Smooth muscle cell (in vitro differentiated cells): ENCODE data around the gene BTBD18. TPM values are rescaled to one million over a fixed set of nuclear protein-coding genes. Genes with fewer than 3 reads are reported as not detected.
A peak's percentile ranks its signal among the peaks of the same experiment; 100 is the strongest.

ENCODE experiments used
- DNase-seq: peaks from one replicate; lab custom pipeline; 2025; ENCODE audit not compliant: unreplicated experiment; lab: John Stamatoyannopoulos, UW
- H2AFZ ChIP-seq: fragments of 200-600 bp; sonication (generic); 2 replicates; pipeline ENCODE4 v1.6.0; 2016; ENCODE audit warnings: antibody characterized with exemption, low read depth, mild to moderate bottlenecking
- H3F3A ChIP-seq: fragments of 200-600 bp; sonication (generic); 2 replicates; pipeline ENCODE4 v1.6.0; 2017; ENCODE audit warnings: antibody characterized with exemption, low read depth
- H3K27ac ChIP-seq: fragments of 200-600 bp; sonication (generic); 2 replicates; pipeline ENCODE4 v1.5.1; 2016; ENCODE audit warnings: low read depth, mild to moderate bottlenecking
- H3K27me3 ChIP-seq: fragments of 200-600 bp; sonication (generic); 2 replicates; pipeline ENCODE4 v1.6.1; 2016; ENCODE audit warnings: low read depth, mild to moderate bottlenecking
- H3K36me3 ChIP-seq: fragments of 200-600 bp; sonication (generic); 2 replicates; pipeline ENCODE4 v1.5.1; 2016; ENCODE audit warnings: low read depth
- H3K4me1 ChIP-seq: fragments of 200-600 bp; sonication (generic); 2 replicates; pipeline ENCODE4 v1.5.1; 2016; ENCODE audit warnings: low read depth
- H3K4me2 ChIP-seq: fragments of 200-600 bp; sonication (generic); 2 replicates; pipeline ENCODE4 v1.6.0; 2016; ENCODE audit warnings: mild to moderate bottlenecking
- H3K4me3 ChIP-seq: fragments of 200-600 bp; sonication (generic); 2 replicates; pipeline ENCODE4 v1.5.1; 2016; ENCODE audit warnings: mild to moderate bottlenecking
- H3K79me2 ChIP-seq: fragments of 200-600 bp; sonication (generic); 2 replicates; pipeline ENCODE4 v1.6.0; 2016; ENCODE audit warnings: low read depth, mild to moderate bottlenecking
- H3K9ac ChIP-seq: fragments of 200-600 bp; sonication (generic); 2 replicates; pipeline ENCODE4 v1.6.0; 2016; ENCODE audit warnings: low read depth
- H3K9me3 ChIP-seq: fragments of 200-600 bp; sonication (generic); replicated peaks from 2 replicates; pipeline ENCODE4 v1.5.1; 2016; ENCODE audit warnings: low read depth
- H4K20me1 ChIP-seq: fragments of 200-600 bp; sonication (generic); 2 replicates; pipeline ENCODE4 v1.6.0; 2016; ENCODE audit warnings: low read depth
- CTCF ChIP-seq: fragments of 200-600 bp; sonication (generic); IDR thresholded peaks from 2 replicates; pipeline ENCODE4 v1.5.1; 2017; ENCODE audit warnings: borderline replicate concordance, mild to moderate bottlenecking, antibody characterized with exemption; ENCODE audit not compliant: insufficient read depth, poor library complexity, severe bottlenecking
- WGBS: methylation state at CpG from one replicate; pipeline ENCODE4 v1.1.7; 2016; ENCODE audit warnings: low lambda C conversion rate; 5-methylcytosine and 5-hydroxymethylcytosine counted together
- polyA plus RNA-seq: library from polyadenylated mRNA; unstranded; fragments of >200 nt; fragmentation: Nextera tagmentation; extraction: Ambion mirVana; gene quantifications from 2 replicates; pipeline ENCODE4 v1.2.1, GENCODE V29; 2016
- total RNA-seq: library from RNA; depleted of rRNA; stranded (reverse); fragments of >200 nt; gene quantifications from 2 replicates; pipeline ENCODE4 v1.2.3, GENCODE V29; 2014

The BTBD18 gene
- total and polyA plus RNA-seq, 2 experiments from 2014 or later, result 0.22 TPM; not detected in 1

GRCh38 chr11:57798905-57799559 is 47.4 kb upstream of the BTBD18 start:
- Histone ChIP-seq H3K4me2 (no peak overlapping the region), H3K79me2 (peaks cover 79% of the 10 kb centered on the region), H3K36me3 (peaks cover 25% of the 10 kb centered on the region), H3F3A (peaks cover 26% of the 10 kb centered on the region), H3K9ac (no peak overlapping the region), H3K27me3 (no peaks in the 10 kb centered on the region), H3K9me3 (no peaks in the 10 kb centered on the region), H3K27ac (peak overlapping the region; percentile 77), H4K20me1 (peaks cover 86% of the 10 kb centered on the region), H3K4me1 (no peaks in the 10 kb centered on the region), H2AFZ (no peak overlapping the region), H3K4me3 (no peak overlapping the region)
- WGBS, result 40% methylated on average over 1 of the region's 1 CpG
- no peak for TF ChIP-seq CTCF
- no peak for DNase-seq

GRCh38 chr11:57793351-57794115 is 41.9 kb upstream of the BTBD18 start:
- no peak overlapping the region for H3K4me3 ChIP-seq
- peaks cover 90% of the 10 kb centered on the region for H3K79me2 ChIP-seq
- no peaks in the 10 kb centered on the region for H3K27me3 ChIP-seq
- H4K20me1 ChIP-seq, result peaks cover 87% of the 10 kb centered on the region
- H2AFZ ChIP-seq, result no peak overlapping the region
- no peak for DNase-seq
- peaks cover 23% of the 10 kb centered on the region for H3F3A ChIP-seq
- peaks cover 11% of the 10 kb centered on the region for H3K36me3 ChIP-seq
- no peak for TF ChIP-seq CTCF
- H3K9ac ChIP-seq, result no peak overlapping the region
- H3K9me3 ChIP-seq, result no peaks in the 10 kb centered on the region
- 80% methylated on average over 8 of the region's 8 CpGs for WGBS
- H3K4me1 ChIP-seq, result peaks cover 16% of the 10 kb centered on the region
- H3K27ac ChIP-seq, result peak overlapping the region; percentile 74
- no peak overlapping the region for H3K4me2 ChIP-seq

- Histone ChIP-seq H3K4me1 (peaks cover 22% of the 10 kb centered on the region), H3F3A (peaks cover 20% of the 10 kb centered on the region), H4K20me1 (peaks cover 91% of the 10 kb centered on the region), H2AFZ (no peak overlapping the region), H3K9me3 (no peaks in the 10 kb centered on the region), H3K36me3 (peaks cover 9% of the 10 kb centered on the region), H3K4me2 (peak overlapping the region; percentile 60), H3K9ac (no peak overlapping the region), H3K4me3 (no peak overlapping the region), H3K27ac (peak overlapping the region; percentile 74), H3K79me2 (peaks cover 92% of the 10 kb centered on the region), H3K27me3 (no peaks in the 10 kb centered on the region)
- DNase-seq, result no peak
- TF ChIP-seq CTCF, result no peak
Observed at GRCh38 chr11:57792870-57793269, 41.3 kb upstream of the BTBD18 start.
